ENCODE results near the gene DISP3.

DISP3 gene

DNA sequence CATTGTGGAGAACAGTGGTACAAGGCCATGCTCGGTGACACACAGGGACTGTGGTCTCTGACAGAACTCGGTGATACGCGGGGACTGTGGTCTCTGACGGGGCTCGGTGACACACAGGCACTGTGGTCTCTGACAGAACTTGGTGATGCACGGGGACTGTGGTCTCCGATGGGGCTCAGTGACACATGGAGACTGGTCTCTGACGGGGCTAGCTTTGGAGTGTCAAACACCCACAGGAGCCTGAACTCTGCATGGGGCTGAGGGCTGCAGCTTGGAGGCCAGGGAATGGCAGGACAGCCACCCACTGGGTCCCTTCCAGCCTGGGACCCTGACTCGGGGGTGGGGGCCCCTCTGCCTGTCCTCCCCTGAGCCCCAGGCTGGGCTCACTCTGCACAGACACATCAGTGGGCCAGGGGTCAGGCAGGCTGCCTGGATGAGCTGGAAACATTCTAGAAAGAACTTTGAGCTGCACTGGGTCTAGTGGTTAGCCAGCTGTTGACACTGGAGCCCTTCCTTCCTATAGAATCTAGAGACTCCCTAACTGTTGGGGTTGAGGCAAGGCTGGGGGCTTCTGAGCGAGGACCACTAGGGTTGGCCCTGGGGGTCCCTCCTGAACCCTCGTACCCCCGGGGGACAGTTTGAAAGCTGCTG, 49.8 kb downstream of the DISP3 start:
- DNase-seq (ENCODE audit: low read depth, low spot score), result no peak

DNA sequence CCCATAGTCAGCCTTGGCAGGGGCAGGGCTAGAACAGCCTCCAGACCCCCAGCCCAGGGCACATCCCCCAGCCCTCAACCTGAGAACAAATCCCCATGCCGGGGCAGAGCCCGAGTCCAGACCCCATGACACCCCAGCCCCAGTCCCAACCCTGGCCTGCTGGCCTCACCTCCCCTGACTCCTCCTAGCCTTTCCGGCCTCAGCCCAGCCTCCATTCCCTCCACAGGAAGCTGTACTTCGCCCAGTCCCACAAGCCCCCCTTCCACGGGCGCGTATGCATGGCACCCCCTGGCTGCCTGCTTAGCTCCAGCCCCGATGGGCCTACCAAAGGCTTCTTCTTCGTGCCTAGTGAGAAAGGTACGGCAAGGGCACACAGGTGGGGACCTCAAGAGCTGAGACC, 50.4 kb downstream of the DISP3 start:
- no peak for DNase-seq (ENCODE audit: low read depth, low spot score)

DNA sequence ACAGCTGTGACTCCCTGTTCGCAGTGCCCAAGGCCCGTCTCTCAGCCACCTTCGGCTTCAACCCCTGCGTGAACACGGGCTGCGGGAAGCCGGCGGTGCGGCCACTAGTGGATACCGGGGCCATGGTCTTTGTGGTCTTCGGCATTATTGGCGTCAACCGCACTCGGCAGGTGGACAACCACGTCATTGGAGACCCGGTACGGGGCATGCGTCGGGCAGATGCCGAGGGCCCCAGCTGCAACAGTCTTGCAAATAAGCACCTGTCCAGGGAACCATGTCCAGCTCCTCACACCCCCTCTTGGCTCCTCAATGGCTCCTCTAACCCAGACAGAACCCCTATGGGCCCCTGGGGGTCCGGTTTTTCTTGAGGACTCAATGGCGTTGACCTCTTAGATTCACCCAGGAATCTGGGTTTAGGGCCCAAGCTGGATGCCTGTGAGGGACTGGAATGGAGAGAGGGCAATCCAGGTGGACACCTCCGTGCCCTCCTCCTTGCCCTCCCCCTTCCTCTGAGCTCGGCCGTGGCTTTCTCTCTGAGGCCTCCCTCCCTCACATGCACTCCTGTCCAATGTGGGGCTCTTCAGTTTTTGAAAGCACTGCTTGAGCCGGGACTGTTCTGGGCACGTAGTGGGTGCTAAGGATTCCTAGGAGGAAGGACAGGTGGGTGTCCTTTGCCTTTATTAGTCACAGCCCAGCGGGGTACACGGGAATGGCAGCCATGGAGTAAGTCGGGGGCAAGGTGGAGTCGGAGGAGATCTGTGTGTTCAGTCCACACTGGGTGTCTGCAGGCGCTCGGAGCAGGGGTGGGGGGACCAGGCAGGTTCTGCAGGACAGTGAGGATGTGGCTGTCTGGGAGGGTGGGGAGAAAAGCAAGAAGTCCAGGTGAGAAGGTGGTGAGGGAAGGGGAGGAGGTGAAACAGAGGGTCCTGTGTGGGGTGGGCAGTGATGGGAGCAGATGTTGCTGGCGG, 51.1 kb downstream of the DISP3 start:
- DNase-seq (ENCODE audit: low read depth, low spot score), result no peak

DNA sequence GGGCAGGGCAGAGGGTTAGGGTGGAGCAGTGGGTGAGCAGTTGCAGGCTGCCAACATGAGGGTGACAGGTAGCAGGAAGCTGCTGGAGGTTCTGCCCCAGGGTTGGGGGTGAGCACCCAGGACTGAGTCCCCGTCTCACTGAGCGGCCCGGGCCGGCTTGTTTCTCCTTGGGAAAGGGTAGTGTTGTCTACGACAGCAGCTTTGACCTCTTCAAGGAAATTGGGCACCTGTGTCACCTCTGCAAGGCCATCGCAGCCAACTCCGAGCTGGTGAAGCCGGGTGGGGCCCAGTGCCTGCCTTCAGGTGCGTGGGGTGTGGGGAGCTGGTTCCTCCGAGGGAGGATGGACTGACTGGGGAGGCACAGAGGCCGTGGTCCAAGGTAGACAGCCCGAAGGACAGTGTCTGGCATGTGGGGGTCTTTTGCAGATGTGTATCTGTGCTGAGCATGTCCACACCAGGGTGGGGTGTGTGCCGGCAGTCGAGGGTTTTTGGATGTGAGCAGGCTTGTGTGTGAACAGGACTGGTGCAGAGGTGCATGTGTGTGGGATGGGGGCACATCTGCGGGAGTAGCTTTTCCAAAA, 51.9 kb downstream of the DISP3 start:
- DNase-seq (ENCODE audit: low read depth, low spot score), result no peak

DNA sequence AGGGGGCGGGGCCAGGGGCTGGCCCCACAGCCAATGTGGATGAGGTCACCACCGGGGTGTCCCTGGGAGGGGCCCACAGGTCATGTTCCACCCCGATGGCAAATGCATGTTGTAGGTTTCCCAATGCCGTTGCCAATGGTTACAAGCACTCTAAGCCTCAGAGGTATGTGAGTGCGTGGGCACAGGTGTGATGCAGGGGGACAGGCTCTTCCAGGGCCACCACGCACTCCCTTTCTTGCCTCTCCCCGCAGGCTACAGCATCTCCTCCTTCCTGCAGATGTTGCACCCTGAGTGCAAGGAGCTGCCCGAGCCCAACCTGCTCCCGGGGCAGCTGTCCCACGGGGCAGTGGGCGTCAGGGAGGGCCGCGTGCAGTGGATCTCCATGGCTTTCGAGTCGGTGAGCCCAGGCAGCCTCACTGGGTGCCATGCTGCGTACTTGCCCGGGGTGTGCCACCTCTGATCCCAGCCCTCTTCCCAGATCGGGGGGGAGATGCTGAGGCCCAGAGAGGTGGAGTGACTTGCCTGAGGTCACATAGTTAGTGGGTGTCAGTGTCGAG, 52.4 kb downstream of the DISP3 start:
- no peak for DNase-seq (ENCODE audit: low read depth, low spot score)

DNA sequence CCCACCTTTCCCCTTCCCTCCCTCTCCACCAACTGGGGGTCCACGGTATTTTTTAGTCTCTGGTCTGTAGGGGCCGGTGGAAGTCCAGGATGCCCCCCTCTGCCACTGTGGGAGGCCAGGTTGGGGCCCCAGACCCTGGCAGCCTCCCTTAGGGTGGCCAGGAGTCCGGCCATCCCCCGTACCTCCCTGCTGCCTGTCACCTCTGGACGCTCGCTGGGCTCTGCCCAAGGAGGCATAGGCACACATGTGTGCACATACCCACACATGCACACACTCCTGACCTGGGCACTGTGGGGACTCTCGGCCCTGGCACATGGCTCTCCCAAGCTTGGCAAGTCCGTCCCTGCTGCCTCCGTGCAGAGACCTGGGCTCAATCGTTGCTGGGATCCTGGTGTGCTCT, 53.0 kb downstream of the DISP3 start:
- DNase-seq (ENCODE audit: low read depth, low spot score), result no peak

DNA sequence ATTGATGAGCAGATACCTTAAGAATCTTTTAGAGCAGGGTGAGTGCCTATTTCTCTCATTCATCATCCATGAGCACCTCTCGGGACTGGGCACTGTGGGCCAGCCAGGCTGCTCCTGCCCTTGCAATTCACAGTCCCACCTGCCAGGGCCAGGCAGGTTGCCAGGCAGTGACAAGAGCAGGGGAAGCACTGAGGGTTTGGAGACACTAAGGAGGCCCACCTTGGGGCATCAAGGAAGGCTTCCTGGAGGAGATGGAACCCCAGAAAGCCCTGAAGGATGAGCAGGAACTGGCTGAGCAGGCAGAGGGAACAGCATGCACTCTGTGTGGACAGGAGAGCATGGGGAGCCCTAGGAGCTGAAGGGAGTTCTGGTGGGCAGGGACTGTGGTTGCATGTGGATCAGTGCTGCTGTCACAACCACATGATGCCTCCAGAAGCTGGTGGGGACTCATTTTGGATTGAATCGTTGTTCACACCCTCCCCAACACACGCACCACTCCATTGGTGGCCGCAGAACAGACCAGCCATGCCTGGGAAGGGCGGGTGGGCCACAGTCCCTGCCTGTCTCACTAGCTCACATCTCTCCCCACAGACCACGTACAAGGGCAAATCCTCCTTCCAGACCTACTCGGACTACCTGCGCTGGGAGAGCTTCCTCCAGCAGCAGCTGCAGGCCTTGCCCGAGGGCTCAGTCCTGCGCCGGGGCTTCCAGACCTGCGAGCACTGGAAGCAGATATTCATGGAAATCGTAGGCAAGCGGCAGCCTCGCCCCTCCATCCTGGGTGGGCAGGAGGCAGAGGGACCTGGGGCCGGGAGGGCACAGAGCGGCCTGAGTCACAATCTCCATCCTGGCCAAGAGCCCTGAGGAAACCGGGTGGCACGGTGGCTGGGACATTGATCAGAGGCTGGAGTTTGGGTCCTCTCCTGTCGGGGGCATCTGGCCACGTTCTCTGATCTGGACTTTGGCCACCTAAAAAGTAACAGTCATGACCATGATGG, 55.1 kb downstream of the DISP3 start:
- DNase-seq (ENCODE audit: low read depth, low spot score), result no peak

DNA sequence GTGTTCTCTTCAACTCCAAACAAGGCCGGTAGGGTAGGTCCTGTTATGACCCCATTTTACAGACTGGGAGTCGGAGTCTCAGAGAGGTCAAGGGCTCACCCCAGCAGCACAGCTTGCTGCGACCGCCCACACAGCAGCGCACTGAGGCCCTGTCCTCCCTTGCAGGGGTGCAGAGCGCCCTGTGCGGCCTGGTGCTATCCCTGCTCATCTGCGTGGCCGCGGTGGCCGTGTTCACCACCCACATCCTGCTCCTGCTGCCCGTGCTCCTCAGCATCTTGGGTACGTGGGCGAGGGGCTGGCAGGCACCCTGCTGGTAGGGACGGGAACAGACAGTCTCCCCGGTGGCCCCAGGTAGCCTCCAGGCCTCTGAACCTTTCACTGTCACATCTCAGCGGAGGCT, 55.9 kb downstream of the DISP3 start:
- DNase-seq (ENCODE audit: low read depth, low spot score), result no peak

DNA sequence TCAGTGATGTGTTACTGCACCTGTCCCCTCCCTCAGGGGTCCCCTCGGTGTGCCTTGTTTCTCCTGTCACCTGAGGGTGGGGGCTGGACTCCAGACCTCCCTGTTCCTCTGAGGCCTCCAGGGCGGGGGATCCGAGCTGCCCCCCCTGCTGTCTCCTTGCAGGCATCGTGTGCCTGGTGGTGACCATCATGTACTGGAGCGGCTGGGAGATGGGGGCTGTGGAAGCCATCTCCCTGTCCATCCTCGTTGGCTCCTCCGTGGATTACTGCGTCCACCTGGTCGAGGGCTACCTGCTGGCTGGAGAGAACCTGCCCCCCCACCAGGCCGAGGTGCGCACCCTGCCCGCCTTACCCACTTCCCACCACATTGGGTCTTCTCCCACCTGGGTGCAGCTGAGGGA, 56.4 kb downstream of the DISP3 start:
- no peak for DNase-seq (ENCODE audit: low read depth, low spot score)

DNA sequence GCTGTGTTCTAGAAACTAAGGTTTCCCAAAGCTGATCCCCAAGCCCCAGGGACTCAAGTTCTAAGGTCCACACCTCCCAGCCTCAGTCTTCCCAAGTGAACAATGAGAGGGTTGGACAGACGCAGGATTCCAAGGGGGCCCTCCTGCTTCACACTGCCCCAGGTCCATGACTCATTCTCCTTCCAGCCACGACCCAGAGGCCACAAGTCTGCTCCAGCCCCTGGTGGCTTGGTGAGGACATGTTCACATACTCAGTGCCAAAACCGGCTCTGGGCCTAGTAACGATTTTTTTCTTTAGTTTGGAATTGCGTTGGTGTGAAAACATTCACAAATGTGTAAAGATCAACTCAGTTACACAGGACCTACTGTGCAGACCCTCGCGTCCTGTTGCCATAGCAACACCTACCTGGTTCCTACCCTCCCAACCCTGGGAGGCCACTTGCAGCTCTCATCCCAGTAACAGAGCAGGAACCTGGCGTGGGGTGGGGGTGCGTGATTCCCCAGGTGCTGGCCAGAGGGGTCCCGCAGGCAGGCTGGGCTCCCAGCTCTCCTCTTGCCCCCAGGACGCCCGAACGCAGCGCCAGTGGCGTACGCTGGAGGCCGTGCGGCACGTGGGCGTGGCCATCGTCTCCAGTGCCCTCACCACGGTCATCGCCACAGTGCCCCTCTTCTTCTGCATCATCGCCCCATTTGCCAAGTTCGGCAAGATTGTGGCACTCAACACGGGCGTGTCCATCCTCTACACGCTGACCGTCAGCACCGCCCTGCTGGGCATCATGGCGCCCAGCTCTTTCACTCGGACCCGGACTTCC, 57.0 kb downstream of the DISP3 start:
- peak; percentile 32 for DNase-seq (ENCODE audit: low read depth, low spot score)

DNA sequence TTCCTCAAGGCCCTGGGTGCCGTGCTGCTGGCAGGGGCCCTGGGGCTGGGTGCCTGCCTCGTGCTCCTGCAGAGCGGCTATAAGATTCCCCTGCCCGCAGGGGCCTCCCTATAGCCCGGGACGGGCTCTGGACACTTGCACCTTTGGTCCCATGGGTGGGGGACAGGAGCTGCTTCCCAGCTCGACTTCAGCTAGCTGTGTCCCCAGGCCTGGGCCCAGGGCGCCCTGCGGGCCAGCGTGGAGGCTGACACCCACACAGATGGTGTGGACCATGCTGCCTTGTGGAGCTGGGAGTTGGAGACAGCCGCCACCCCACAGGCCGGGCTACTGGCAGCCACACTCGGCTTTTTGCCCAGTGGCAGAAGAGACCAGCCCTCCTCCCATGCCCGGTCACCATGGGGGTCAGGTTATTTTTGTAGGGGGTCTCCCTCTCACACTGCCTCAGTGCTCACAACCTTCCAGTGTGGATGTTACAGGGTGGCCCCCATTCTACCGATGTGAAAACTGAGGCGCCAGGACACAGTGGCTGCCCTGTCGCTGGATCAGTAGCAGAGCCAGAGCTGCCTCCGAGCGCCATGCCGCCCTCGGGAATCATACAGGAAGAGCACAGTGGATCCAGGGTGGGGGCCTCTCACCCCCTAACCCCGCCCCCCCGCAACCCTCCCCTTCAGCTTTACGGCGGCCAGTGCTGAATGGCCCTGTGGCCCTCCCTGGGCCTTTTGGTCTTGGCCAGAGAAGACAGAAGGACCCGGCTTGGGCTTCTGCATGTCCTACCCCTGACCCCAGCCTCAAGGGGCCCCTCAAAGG, 57.8 kb downstream of the DISP3 start:
- no peak for DNase-seq (ENCODE audit: low read depth, low spot score)

DNA sequence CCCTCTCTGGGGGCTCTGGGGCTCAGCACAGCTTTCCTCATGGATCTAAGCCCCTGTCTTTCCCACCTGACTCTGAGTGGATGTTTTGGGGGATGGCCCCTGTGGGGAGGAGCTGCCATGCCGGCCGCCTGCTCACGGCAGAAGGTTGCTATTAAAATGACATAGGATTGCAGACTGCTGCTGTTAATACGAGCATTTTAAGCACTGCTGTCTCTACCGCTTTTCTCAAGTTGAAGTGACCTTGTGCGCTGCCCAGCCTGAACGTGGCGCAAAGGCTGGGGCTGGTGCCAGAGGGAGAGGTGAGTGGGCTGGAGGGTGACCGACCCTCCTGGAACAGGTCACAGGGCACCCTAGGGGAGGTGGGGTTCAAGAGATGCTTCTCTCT, 58.4 kb downstream of the DISP3 start:
- no peak for DNase-seq (ENCODE audit: low read depth, low spot score)

DNA sequence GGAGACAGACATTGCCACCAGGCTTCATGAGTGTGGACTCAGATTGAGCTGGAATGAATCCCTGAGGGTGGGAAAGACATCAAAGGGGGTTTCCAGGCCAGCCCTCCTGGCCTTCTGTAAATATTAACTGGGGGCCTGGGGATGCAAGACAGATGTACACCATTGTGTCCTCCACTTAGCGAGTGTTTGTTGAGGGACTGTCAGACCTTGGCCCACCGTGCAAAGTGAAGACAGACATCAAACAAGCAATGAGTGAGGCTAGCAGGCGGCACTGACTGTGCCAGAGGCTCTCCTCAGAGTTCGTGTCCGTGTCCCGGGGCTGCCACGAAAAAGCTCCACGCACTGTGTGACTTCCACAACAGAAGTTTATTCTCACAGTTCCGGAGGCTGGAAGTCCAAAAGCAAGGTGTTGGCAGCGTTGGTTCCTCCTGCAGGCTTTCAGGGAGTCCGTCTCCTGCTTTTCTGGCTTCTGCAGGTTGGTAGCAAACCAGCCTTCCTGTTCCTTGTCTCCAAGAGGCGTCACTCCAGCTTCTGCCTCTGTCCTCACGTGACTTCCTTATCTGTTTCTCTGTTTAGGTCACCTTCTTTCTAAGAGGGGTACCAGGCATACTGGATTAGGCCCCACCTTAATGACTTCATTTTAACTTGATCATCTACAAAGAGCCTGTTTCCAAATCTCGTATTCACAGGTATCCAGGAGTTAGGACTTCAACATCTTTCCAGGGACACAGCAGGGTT, 59.1 kb downstream of the DISP3 start:
- no peak for DNase-seq (ENCODE audit: low read depth, low spot score)

DNA sequence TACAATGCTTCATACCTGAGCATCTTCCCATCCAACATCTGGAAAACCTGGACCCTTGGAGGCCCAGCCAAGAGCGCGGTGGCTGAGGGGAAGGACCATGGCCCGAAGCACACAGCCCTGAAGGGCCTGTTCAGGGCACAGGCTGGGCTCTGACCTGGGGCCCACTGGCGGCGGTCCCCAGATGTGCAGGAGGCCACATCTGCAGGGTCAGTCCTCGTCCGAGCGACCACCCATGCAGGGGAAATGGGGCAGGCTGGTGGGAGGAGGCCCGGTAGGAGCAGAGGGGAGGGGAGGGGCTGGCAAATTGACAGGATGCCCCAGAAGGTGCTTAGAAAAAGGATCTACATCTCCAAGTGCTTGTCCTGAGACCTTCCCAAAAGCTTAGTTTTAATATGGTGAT, 59.9 kb downstream of the DISP3 start:
- DNase-seq (ENCODE audit: low read depth, low spot score), result no peak

DNA sequence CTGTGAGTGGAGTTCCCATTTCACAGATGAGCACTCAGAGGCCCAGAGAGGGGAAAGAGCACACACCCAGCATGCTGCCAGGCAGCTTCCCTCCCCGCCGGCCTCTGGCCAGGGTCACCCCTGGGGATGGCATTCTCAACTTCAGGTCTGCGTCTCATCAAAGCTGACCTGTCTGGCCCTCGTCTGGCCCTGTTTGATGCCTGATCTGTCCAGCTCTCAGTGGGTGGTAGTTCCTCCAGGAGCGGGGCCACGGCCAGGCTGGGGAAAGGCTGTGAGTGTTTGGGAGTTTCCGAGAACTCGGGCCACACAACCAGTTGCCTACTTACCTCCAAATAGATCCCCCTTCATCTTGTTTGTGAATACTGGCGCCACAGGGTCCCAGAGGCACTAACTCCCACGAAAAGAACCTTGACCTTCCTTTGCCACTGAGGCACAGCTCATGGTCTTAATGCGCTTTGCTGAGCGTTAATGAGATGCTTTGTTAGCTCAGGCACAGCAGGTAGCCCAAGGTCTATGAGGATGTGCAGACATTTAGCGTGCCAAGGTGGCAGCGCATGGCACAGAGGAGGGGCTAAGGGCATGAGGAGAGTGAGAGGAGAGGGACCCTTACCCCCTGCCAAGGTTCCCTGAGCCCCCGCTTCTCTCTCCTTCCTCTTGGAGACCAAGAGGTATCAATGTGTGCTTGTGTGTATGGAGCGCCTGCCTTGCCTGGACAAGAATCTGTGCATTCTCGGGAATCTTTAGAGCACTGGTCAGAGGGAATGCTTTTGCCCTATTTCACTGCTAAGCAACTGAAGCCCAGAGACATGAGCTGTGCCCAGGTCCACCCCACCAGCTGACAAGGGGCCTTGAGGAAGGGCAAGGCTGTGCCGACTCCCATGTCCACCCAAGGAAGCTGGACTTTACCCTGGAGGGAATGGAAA, 61.2 kb downstream of the DISP3 start:
- DNase-seq (ENCODE audit: low read depth, low spot score), result peak; percentile 46

DNA sequence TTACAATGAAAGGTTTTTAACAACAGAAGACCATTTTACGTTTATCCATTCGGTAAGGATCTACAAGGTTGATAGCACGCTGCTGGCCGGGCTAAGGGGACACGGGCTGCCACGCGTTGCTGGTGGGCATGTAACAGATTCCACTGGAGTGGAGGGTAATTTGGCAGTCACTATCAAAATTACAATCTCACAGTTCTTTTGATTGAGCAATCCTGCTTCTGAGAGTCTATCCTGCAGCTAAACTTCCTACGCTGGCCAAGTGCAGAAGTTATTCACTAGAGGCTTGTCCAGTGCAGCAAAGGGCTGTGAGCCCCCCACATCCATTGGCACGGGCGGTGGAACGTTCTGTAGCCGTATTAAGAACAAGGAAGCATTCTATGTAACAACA, 61.8 kb downstream of the DISP3 start:
- DNase-seq (ENCODE audit: low read depth, low spot score), result no peak

DNA sequence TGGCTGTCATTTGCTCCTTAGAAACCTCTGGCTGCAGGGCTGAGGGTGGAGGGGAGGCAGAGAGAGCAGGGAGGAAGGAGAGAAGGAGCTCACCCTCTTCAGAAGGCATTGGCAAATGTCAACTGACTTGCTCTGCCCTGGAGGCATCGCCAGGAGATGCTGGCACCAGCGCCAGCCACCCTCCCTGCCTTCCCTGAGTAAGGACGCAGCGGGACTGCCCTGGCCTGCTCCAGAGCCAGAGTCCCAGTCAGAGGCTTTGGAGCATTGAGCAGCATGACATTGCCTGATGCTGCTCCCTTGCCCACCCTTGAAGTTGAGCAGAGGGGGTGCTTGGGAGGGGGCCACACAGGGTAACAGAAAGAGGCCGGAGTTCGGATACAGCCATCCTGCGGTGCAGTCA, 62.3 kb downstream of the DISP3 start:
- DNase-seq (ENCODE audit: low read depth, low spot score), result no peak

DNA sequence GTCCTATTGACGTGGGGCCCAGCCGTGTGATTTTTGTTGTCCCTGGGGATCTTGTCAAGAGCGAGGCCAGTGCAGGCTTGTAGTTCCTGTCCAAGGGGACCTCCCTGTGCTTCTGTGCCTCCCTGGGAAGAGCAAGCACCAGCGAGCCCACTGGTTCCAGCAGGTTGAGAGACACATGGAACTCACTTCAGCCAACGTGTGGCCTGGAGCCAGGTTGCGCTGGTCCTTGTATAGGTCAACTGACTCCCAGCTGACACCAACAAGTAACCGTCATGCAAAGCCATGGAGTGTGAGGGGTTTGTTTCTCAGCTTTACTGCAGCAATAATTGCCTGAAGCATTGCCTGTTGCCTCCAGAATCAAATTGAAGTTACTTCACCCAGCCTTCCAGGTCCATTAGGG, 63.0 kb downstream of the DISP3 start:
- no peak for DNase-seq (ENCODE audit: low read depth, low spot score)

Measured in ELF-1 (cell line).